Stomach (tissue), 4 donors: Measurements from ENCODE around the gene CD300H.

Experiments used
- CTCF ChIP-seq, 7 experiments: fragments of 450-650 bp in 4 of 7; fragments of 200-600 bp in 3 of 7; sonication (generic) in 3 of 7; IDR thresholded peaks; one replicate each; pipeline ENCODE4 v1.5.1; 2016 to 2019; ENCODE audit warnings: antibody characterized with exemption in 7 of 7, control low read depth in 2 of 7, mild to moderate bottlenecking in 1 of 7
- POLR2A ChIP-seq, 4 donors: fragments of 450-650 bp; IDR thresholded peaks; one replicate each; pipeline ENCODE4 v1.6.1; 2016; ENCODE audit warnings: antibody characterized with exemption in 4 of 4, control low read depth in 2 of 4, mild to moderate bottlenecking in 1 of 4, moderate library complexity in 1 of 4
- POLR2AphosphoS5 ChIP-seq, 3 donors: sonication (generic); formaldehyde crosslinking; IDR thresholded peaks; one replicate each; pipeline ENCODE4 v1.6.1; 2016; ENCODE audit warnings: antibody characterized with exemption in 3 of 3

GRCh38 chr17:74601944-74602572 is 34.7 kb upstream of the CD300H start:
- TF ChIP-seq CTCF (IDR thresholded peaks at IDR 0.05): peak in 4 of 7 experiments; percentile 16 to 42 (median 42)
- no peak for TF ChIP-seq POLR2AphosphoS5 (IDR thresholded peaks at IDR 0.05)
- no peak for TF ChIP-seq POLR2A (IDR thresholded peaks at IDR 0.05)
